ENCODE results near the gene DYSF.

DNA sequence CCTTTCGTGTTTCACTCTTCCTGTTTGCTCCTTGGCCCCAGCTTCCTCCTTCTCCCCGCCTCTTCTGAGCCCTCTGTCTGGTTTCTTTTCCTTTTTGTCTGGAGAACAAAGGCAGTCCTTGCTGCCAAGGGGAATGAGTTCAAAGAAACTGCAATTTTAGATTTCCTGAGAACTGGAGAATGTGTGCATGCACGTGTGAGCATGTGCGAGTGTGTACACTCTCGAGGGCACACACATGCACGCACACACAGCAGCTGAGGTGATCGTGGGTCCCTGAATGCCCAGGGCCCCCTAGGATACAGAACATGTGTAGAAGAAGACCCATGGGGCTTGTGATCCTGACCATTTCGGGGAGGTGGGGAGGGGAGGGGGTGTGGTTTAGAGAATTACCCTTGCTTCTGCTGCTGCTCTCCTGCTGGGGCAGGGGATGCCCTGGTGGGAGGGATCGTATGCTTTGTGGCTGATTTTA lies 151.8 kb downstream of the DYSF start:
- TF ChIP-seq POLR2A (IDR thresholded peaks at IDR 0.05; ENCODE audit: low read depth, low read length) (no peak), EZH2 (IDR thresholded peaks at IDR 0.05; ENCODE audit: borderline replicate concordance, low read depth, low read length, severe bottlenecking) (no peak)
- TF ChIP-seq, protein P1, sequence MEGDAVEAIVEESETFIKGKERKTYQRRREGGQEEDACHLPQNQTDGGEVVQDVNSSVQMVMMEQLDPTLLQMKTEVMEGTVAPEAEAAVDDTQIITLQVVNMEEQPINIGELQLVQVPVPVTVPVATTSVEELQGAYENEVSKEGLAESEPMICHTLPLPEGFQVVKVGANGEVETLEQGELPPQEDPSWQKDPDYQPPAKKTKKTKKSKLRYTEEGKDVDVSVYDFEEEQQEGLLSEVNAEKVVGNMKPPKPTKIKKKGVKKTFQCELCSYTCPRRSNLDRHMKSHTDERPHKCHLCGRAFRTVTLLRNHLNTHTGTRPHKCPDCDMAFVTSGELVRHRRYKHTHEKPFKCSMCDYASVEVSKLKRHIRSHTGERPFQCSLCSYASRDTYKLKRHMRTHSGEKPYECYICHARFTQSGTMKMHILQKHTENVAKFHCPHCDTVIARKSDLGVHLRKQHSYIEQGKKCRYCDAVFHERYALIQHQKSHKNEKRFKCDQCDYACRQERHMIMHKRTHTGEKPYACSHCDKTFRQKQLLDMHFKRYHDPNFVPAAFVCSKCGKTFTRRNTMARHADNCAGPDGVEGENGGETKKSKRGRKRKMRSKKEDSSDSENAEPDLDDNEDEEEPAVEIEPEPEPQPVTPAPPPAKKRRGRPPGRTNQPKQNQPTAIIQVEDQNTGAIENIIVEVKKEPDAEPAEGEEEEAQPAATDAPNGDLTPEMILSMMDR (IDR thresholded peaks at IDR 0.05; ENCODE audit: extremely low read depth in 1 of 2, insufficient read depth in 1 of 2, low read depth in 1 of 2, low read length in 2 of 2), result no peak
- TF ChIP-seq, protein P2, sequence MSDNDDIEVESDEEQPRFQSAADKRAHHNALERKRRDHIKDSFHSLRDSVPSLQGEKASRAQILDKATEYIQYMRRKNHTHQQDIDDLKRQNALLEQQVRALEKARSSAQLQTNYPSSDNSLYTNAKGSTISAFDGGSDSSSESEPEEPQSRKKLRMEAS (IDR thresholded peaks at IDR 0.05; ENCODE audit: insufficient read depth, insufficient read length), result peak; percentile 79

Measured in endothelial cell of umbilical vein (primary cell).